Measurements from ENCODE around the gene TOMM34. TPM values are rescaled to one million over a fixed set of nuclear protein-coding genes. Genes with fewer than 3 reads are reported as not detected.
A peak's percentile ranks its signal among the peaks of the same experiment; 100 is the strongest.

The TOMM34 gene
- total RNA-seq, 1 experiment from 2014 or later: 105 TPM

DNA sequence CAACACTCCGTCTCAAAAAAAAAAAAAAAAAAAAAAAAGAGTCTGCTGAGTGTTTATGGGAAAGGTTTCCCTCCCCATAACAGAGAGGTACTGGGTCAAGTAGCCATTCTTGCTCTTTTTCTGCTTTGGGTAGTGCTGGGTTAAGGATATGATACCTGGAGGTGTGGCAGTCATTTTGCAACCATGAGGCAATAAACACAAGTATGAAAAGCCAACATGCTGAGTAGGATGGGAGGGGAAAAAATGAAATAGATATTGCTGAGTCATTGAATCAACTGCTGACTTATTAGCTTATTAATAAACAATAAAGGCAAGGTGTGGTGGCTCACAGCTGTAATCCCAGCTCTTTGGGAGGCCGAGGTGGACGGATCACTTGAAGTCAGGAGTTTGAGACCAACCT is 2.3 kb upstream of the TOMM34 start:
- DNase-seq (ENCODE audit: low spot score): no peak

- DNase-seq (ENCODE audit: low spot score): peak; percentile 65
Observed at GRCh38 chr20:44961870-44962267, 1.7 kb upstream of the TOMM34 start.

GRCh38 chr20:44961011-44961869 is 1.0 kb upstream of the TOMM34 start:
- no peak for DNase-seq (ENCODE audit: low spot score)

DNA sequence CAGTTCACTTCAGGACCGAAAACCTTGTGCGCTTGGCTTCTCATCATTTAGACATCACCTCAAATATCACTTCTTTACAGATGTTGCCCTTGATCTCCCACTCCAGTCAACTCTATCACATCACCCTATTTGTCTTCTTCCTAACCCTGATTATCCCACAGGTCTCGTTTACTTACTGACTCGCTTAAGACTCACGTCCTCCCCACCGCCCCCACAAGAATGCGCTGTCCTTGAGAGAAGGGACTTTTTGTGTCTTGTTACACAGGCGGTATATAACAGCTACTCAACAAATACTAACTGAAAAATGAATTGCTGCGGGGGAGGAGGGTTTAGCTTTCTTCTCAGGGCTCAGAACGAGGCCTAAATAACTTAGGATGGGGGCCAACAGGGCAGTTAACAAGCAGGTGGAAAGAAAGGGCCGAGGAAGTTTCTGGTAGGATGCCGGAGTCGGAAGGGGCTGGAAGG is 527 bp downstream of the TOMM34 start:
- peak; percentile 38 for DNase-seq (ENCODE audit: low spot score)

GRCh38 chr20:44959082-44959637 is 1.0 kb downstream of the TOMM34 start:
- DNase-seq (ENCODE audit: low spot score): no peak

GRCh38 chr20:44958276-44958675 is 1.9 kb downstream of the TOMM34 start:
- no peak for DNase-seq (ENCODE audit: low spot score)

DNA sequence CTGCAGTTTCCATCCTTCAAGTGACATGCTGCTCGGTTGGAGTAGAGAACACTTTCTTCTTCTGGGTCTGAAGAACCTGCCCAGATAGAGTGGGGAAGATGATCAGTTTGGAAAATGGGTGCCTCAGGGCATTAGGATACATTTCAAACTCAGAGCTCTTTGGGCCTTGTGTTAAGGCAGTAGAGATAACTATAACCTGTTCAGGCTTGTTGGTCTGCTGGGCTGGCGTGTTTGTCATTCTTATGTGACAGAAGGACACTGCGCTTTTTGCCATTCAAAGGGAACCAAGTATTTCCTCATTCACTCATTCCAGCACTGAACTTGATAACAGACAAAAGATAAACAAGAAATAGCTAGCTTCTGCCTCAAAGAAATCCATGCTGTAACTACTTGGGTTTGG is 3.8 kb downstream of the TOMM34 start:
- no peak for DNase-seq (ENCODE audit: low spot score)

- DNase-seq (ENCODE audit: low spot score): no peak
Observed at GRCh38 chr20:44955270-44955669, 4.9 kb downstream of the TOMM34 start.

GRCh38 chr20:44954211-44954610 is 6.0 kb downstream of the TOMM34 start:
- DNase-seq (ENCODE audit: low spot score): no peak

- DNase-seq (ENCODE audit: low spot score): no peak
Observed at GRCh38 chr20:44952731-44953130, 7.5 kb downstream of the TOMM34 start.

GRCh38 chr20:44950368-44950767 is 9.8 kb downstream of the TOMM34 start:
- no peak for DNase-seq (ENCODE audit: low spot score)

DNA sequence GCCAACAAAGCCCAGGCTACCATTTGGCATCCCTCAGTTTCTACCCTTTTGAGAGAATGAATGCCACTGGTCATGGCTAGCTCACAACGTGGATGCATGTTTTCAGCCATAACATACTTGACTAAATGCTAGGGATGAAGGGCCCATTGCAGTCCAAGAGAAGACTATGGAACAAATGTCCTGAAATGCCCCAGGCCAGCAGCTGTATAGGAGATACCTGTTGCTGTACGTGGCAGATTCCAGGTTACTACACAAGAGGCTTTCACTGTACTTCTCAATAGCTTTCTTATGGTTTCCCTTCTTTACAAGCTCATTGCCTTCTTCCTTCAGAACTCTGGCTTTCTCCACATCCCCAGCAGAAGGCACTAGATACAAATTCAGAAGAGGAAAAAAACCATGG is 11.7 kb downstream of the TOMM34 start:
- DNase-seq (ENCODE audit: low spot score): no peak

GRCh38 chr20:44948107-44948506 is 12.1 kb downstream of the TOMM34 start:
- no peak for DNase-seq (ENCODE audit: low spot score)

DNA sequence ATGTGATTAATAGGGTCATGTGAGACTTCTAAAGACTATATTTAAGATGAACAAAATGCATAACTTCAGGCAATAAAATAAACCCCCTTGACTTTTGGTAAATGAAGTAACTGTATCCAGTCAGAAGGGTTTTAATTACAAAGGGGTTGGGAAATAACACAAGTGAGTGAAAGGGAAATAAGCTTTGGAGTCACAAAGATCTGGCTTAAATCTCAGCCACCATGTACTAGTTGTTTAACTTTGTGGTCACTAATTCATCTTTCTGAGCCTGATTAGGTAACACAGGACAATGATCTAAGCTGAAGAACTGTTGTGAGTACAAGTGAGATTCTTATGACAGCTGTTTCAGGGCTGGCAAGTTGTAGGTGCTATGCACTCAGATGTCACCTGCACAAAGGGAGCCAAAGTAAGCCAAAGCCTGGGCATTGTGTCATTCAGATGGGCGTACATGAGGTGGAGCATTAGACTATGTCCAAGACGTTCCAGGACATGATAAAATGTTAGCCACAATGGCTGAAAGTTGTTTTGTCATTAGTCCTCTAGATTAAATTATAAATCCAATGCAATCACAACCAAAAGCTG is 13.8 kb downstream of the TOMM34 start:
- DNase-seq (ENCODE audit: low spot score): no peak

GRCh38 chr20:44945261-44945660 is 14.9 kb downstream of the TOMM34 start:
- DNase-seq (ENCODE audit: low spot score): no peak

DNA sequence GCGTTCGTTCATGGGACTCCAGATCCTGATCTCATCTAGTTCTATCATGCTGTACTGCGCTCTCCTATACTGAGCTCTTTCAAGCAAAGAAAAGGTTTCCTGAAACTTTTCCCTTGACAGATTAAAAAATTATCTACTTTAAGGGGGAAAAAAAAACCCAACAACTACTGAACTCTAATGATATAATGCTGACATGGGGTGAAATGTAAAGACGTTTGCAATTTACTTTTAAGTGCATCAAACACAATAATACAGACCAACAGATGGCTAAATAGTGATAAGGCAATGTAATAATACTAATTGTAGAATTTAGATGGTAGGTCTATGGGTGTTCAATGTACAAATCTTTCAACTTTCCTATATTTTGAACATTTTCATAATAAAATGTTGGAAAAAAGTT is 16.4 kb downstream of the TOMM34 start:
- DNase-seq (ENCODE audit: low spot score): no peak

GRCh38 chr20:44942264-44942973 is 17.8 kb downstream of the TOMM34 start:
- DNase-seq (ENCODE audit: low spot score): no peak

- DNase-seq (ENCODE audit: low spot score): no peak
Observed at GRCh38 chr20:44941120-44941691, 19.0 kb downstream of the TOMM34 start.

DNA sequence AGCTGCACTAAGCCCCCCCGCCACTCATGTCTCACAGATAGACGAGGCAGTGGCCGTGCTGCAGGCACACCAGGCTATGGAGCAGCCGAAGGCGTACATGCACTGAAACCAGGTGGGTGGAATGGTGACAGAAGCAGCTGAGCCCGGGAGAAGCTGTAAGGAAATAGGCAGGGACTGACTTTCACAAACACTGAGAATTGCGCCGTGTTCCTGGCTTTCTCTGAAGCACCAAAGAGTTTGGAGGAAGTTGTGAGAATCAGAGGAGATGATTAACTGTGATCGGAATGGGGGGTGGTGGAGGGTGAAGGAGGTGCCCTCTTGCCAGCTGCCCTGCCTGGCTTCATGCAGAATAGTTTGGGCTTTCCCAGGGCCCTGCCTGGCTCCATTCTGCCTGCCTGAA is 21.6 kb downstream of the TOMM34 start:
- no peak for DNase-seq (ENCODE audit: low spot score)

DNA sequence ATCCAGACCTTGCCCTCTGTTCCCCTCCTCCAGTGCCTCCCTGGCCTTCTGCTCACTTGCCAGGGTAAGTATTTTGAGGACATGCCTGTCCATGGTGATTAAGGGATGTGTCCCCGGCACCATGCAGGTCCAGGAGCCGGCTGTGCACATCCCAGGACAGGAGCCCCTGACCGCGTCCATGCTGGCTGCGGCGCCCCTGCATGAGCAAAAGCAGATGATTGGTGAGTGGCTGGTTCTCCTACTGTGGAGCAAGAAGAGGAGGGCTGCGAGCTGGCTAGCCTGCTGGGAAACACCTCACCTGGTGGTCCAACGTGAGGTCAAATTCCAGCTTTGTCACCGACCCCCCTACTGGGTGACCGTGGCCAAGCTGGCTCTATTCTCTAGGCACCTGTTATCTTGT is 23.7 kb downstream of the TOMM34 start:
- no peak for DNase-seq (ENCODE audit: low spot score)

DNA sequence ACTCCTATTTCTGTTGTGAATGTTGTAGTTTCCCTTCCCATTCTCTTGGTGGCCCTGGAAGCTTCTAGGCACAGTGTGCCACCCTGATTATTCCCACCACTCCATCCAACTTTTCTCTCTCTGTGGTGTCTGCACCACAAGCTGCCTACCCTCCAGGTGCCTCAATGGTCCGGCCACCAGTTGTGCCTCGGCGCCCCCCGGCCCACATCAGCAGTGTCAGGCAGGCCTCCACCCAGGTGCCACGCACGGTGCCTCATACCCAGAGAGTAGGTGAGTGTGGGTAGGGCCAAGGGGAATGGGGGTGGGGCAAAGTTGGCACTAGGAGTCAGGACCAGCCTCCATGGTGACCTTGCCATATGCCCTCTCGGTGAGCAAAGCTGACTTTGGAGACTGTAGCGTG is 27.3 kb downstream of the TOMM34 start:
- no peak for DNase-seq (ENCODE audit: low spot score)

DNA sequence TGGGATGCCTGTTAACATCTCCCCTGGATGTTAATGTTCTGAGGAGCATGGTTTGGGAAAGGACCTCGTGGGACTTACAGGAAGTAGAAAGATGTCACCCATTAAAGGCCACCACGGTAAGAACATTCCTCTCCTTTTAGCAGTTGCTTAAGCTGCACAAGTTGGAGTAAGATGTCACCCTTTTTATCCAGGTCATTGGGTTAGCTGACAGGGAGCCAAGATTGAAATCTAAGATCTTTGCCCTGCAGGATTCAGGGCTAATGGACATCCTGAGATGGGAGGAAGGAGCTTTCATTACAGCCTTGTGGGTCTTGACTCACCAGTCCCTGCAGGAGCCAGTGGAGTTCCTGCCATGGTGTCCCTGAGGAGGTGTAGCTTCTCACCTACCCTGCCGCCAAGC is 28.3 kb downstream of the TOMM34 start:
- no peak for DNase-seq (ENCODE audit: low spot score)
